ENCODE data around the gene FAM204A.

The FAM204A gene

DNA sequence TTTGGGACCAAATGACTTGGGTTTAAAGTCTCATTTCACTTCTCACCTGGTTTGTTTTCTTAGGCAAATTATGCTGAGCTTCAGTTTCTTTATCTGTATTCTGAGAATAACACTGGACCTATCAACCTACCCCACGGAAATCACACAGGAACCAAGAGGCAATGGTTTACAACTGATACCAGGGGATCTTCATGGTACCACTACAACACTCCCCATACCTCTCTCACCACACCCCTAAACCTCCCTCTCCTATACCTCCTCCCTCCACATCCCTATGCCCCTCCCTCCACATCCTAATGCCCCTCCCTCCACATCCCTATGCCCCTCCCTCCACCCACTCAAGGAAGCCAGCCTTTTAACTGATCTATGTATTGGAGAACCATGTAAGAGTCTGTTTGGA lies 9.9 kb downstream of the FAM204A start:
- DNase-seq (ENCODE audit: low read depth in 2 of 2), result no peak

DNA sequence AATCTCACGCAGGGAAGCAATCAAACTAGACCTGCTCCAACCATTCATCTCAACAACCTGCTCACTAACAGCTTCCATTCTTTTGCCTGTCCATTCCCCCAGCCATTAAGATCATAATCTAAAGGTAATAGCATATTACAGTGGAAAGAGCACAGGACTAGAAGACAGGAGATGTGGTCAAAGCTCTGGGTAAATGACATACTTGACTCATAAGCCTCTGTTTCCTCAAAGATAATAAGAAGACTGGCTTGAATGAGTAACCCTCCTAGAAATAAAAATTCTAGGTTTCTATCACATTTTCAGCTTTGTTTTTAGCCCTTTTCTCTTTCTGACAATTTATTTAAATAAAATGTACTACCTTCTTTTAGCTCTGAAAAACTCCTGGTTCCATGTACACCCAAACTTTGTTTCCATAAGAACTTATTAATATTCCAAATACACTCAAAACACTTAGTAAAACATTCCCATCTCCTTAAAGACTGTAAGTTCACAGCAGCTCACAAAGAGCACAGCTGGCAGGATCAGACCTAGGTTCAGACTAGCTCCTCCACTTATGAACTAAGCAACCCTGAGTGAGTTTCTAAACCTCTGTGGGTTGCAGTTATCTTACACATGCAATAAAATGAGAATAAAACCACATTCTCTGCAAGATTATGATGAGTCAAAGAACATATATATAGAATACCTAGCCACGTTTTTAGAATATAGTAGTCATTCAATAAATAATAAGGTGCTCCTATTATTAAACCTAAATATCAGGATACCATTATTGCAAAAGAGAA lies 11.6 kb downstream of the FAM204A start:
- no peak for DNase-seq (ENCODE audit: low read depth in 2 of 2)

DNA sequence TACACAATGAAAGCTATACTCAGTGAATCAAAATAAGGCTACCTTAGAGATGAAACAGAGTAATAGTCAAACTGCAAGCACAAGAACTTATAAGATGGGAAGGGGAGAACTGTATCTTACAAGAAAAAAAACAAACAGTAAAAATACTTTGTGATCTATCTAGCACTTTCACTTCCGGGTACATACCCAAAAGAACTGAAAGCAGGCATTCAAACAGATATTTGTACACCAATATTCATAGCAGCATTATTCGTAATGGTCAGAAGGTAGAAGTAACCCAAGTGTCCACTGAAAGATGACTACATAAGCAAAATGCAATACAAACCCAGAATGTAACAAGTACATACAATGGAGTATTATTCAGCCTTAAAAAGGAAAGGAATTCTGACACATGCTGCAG lies 18.0 kb downstream of the FAM204A start:
- no peak for DNase-seq (ENCODE audit: low read depth in 2 of 2)

DNA sequence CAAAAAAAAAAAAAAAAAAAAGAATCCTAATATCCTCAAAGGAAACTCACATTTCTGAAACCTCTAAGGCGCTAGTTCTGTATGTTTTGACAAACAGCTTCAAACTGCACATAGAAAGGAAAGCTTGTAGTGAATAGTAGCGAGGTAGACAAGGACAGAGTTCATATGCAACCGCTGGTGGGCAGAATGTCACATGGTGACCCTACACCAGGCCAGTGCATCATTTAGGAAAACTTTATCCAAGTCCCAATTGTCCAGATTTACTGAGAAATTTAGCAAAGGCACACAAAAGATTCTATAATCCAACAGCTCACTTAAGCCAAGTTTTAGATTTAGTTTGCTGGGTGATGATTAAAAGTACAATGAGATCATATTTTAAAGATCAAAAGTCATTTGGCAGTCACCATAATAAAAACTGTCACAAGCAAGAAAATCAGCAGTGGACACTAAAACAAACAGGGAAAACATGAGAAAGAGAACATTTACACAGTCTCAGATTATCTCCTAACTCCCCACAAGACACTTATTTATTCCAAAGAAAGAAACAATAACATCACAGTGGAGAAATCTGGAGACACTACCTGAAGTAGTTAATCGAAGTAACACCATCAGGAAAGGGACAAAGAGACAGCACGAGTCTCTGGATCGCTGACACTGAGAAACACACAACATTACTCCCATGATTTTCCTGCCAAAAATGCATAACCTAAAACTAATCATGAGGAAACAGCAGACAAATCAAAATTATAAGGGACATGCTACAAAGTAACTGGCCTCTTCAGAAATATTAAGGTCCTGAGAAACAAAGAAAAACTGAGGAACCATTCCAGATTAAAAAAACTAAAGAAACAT lies 20.2 kb downstream of the FAM204A start:
- no peak for DNase-seq (ENCODE audit: low read depth in 2 of 2)

DNA sequence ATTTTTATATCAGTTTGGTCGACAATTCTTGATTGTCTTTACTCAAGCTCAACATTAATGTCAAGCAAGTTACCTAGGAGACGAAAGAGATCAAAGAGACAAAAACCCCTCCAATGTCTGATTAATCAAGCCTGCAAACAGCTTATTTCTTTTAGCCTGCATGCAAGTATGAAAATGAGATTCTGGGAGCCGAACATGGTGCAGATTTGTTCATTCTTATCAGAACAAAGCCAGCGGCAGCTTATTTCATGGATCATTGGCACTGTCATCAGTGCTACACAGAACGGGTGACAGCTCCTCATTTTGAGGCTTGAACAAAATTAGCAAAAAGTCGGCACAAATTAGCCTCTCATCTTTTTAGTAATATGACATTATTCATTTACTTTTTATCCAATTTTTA lies 26.5 kb downstream of the FAM204A start:
- no peak for DNase-seq (ENCODE audit: low read depth in 2 of 2)

DNA sequence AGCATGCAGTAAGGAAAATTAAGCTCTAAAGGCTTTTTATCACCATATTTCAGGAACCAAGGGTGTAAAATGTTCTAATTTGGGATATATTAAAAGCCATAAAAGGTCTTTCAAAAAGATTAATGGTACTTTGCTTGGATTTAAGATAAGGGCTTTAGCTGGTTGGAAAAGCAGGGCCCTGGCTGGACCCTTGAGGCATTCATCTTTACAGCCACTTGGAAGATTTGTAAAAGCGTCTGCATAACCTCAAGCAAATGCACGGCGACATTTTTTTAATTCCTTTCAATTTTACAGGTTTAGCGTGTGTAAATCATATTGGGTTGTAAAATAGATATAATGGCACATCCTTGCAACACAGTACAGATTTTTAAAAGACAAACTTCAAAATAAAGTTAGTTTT lies 27.2 kb downstream of the FAM204A start:
- DNase-seq (ENCODE audit: low read depth in 2 of 2), result no peak

DNA sequence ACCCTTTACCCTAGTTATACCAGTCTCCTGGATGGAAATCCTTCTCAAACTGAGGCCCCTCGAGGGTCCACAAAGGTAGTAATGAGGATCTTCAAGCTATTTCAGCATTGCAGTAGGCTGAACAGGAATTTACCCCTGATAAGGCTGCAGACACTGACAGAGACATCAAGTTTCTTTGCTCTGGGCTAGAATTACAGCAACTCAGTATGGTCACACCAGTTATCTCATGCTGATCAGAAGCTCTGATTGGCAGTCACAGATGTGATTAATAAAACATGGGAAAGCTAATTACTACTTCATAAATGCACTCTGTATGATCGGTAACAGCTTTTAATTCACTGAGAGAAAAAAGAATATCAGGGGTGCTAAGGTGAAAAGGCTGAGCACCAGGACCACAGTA lies 30.6 kb downstream of the FAM204A start:
- DNase-seq (ENCODE audit: low read depth in 2 of 2), result no peak

DNA sequence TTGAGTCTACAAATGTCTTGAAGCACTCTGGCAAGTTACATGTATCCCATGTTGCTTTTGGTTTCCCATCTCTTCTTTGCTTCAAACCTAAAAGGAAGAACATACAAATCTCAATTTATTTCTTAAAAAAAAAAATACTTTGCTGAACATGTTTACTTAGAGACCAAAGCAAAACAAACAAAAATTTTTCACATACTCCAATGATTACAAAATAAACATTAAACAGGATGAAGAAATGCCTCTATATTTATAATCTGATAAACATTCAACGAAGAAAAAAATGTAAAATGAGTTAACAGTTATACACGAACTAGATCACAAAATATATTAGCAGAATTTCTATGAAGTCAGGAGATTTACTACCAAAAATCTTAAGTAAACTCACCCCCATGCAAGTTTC lies 31.3 kb downstream of the FAM204A start:
- DNase-seq (ENCODE audit: low read depth in 2 of 2), result no peak

DNA sequence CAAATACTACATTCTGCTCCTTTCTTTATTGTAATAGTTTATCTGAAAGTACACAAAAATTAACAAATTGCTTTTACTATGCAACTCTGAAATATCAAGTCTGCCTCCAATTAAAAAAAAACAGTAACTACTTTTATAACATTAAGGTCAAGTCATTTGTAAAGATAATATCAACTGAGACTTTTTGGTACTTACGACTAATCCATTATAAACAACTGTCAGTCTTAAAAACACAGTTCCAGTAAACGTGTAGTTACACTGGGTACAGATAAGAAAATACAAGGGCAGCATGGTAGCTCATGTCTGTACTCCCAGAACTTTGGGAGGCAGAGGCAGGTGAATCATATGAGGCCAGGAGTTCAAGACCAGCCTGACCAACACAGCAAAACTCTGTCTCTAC lies 32.2 kb downstream of the FAM204A start:
- DNase-seq (ENCODE audit: low read depth in 2 of 2), result no peak

DNA sequence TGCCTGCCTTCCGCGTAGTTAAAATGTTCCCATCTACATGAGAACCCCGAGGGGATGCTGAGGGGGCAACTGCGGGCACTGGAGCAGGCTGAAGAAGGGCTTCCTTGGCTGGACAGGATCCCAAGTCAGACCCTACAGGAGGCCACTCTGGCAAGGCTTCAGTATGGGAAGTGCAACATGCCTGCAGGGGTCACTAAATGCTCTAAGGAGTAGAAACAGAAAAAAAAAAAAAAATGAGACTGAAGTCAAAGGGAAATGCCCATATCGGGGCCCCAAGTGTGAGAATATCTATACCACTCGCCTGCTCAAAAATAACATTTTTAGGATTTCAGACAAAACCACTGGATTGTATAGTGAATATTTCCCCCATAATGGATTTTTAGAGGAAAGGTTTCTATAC lies 33.5 kb downstream of the FAM204A start:
- DNase-seq (ENCODE audit: low read depth in 2 of 2), result no peak

DNA sequence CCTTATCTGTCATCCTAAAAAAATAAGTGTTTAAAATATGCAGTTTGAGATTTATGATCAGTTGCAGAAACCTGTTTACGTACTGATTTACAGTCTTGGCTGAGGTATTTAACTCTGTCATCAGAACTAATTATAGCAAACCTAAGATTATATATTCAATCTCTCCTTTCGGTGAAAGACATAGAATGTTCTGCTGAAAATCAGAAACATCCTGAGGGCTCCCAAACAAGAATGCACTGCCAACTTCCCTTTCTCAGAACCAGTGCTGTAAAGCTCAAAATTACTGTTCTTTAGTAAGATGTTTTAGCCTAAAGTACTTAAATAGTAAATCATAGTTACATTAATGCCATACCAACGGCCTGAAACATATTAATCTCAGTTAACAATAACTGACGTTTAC lies 34.3 kb downstream of the FAM204A start:
- no peak for DNase-seq (ENCODE audit: low read depth in 2 of 2)

DNA sequence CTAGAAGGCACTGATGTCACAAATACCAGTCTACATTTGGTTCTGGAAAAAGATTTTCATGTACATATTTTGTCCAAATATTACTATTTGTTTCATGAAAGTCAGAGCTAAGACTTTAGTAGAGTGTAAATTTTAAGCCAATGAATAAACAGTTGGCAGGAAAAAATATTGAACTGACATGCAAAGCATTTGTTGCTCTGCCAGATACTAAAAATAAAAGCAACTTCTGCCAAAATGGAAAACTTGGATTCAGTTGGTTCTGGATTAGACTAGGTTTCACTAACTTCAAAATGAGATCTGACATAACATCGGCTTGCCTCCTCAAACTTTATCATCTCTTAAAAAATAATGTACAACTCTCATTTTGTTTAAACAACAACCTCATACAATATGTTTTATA lies 34.9 kb downstream of the FAM204A start:
- no peak for DNase-seq (ENCODE audit: low read depth in 2 of 2)

DNA sequence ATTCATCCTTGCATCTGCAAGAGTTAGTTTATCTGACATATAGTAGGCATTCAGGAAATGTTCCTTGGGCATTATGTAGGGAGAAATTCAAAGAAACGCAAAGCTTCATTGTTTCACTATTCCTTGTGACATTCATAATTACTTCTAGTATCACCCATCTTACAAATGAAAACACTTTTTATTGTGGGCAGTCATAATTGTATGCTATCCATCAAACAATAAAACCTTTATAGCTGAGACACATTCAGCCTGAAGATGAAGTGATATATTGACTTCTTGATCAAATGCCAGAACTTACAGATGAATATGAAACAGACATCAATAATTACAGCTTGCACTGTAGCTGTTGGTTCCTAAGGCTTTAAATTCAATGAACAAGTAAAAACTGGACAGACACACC lies 36.4 kb downstream of the FAM204A start:
- no peak for DNase-seq (ENCODE audit: low read depth in 2 of 2)

DNA sequence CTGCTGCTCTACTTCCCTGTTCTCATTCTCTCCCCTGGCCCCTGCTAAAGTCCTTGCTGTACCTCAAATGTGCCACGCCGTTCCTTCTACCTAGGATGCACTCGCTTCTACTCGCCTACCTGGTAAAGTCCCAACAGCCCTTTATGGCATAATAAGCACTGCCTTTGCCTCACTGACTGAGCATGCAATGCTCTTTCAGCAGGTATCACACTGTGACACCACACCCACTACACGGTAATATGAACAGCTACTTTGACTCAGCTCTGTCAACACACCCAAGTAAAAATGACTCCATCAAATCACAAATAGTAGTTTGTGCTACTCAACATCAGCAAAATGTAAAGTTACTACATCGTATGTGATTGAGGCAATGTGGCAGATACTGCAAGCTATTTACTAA lies 37.6 kb downstream of the FAM204A start:
- DNase-seq (ENCODE audit: low read depth in 2 of 2), result no peak

DNA sequence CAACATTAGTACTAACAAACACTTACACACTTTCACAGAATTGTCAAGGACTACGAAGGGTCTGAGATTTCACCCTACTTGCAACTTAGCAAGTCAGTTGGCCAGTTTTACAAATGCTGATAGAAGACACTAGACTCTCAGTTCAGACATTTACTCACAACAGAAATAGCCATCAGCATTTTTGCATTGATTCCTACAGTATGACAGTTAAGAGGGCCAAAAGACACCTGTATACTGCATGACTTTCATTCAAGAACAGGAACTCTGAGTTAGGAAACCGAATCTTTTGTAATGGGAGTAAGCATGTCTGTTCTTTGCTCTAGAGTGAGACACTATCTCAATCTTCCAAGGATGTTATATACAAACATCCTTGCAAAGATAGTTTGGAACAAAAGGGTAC lies 40.9 kb downstream of the FAM204A start:
- DNase-seq (ENCODE audit: low read depth in 2 of 2), result no peak

DNA sequence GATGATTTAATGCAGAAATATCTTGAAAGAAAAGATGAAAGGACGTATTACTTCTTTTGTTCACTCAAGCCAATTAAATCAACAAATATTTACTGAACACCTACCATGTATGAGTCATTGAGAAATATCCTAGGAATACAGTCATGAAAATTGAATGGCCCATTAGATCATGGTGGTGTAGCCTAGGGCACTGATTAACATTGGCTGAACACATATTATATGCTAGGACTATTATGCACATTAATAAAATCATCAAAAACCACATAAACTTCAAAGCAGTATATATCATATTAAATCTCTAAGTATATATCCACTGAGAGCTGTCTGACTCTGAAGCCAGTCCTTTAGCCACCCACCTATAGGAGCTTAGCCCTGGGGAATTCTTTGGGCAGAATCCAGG lies 41.8 kb downstream of the FAM204A start:
- DNase-seq (ENCODE audit: low read depth in 2 of 2), result no peak

DNA sequence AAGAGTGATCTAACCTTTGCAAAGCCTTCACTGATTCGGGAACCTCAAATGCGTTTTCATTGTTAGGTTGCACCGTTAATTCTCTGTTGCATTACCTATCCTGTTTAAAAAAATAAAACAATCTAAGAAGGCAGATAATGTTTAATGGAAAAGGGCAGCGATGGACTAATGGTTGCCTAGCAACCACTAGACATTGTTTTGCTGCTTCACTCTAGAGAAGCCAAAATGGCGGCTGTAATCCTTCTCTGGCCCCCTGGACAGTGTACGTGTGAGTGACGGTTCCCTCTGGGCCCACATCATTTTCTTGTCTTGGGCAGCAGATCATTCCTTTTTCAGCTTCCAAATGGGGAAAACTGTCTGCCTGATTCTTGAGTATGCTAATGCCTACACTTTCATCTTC lies 43.3 kb downstream of the FAM204A start:
- no peak for DNase-seq (ENCODE audit: low read depth in 2 of 2)

DNA sequence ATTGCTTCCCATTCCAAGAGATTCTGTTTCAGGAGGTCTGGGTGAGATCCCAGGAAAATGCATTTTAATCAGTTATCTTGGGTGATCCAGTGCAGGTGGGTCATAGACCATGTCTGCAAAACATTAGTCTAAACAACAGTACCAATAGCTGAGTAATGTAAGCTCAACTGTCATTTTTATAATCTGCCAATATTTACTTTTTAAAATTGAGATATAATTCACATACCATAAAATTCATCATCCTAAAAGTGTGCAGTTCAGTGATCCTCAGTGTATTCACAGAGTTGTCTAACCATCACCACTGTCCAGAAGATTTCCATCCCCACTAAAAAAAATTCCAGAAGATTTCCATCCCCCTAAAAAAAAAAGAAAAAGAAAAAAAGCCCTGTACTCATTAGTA lies 51.0 kb downstream of the FAM204A start:
- DNase-seq (ENCODE audit: low read depth in 2 of 2), result no peak

DNA sequence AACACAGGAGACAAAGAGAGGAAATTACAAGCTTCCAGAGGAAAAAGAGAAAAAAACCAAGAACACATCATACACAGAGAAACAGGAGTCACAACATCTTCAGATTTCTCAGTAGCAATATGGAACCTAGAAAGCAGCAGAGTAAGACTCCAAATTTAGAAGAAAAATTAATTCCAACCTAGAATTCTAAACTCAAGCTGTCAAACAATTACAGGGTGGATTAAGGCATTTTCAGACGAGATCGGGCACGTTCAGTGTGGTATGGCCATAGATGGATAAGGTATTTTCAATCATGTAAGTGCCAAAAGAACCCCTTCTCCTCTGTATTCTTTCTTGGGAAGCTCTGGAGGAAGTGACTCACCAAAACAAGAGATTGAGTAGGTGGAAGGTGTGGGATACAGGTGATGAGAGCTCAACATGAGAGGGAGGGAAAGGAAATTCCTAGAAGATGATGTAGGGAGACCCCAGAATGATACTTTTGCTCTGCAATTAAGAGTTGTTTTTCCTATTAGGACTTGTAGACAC lies 51.6 kb downstream of the FAM204A start:
- no peak for DNase-seq (ENCODE audit: low read depth in 2 of 2)

DNA sequence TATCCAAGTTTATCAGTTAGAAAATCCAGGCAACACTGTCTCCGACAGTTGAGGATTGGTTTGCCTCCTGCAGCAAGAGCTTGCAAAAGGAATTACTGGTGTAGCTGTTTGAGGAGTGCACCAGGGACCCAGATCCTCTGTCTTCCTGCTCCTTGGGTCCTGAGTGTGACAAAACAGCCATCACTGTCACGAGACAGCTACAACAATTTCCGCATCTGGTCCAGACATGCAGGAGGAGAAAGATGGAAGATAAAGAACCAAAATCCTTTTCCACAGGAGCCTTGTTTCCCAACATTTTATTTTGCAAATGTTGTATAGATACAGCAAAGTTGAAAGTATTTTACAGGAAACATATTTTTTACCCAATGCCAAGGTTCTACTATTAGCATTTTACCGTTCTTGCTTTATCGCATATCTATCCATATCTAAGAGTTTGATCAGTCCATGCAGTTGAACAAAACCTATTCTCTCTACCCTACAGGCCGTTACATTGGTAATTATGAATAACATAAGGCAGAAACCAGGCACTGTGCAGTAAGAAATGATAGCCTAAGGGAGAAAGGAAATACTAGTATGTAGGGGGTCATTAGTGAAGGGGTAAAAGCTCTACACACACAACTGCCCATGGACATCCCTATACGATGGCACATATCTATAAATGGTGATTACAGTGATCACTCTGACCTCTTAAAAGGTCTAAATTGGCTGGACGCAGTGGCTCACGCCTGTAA lies 54.9 kb downstream of the FAM204A start:
- no peak for DNase-seq (ENCODE audit: low read depth in 2 of 2)

DNA sequence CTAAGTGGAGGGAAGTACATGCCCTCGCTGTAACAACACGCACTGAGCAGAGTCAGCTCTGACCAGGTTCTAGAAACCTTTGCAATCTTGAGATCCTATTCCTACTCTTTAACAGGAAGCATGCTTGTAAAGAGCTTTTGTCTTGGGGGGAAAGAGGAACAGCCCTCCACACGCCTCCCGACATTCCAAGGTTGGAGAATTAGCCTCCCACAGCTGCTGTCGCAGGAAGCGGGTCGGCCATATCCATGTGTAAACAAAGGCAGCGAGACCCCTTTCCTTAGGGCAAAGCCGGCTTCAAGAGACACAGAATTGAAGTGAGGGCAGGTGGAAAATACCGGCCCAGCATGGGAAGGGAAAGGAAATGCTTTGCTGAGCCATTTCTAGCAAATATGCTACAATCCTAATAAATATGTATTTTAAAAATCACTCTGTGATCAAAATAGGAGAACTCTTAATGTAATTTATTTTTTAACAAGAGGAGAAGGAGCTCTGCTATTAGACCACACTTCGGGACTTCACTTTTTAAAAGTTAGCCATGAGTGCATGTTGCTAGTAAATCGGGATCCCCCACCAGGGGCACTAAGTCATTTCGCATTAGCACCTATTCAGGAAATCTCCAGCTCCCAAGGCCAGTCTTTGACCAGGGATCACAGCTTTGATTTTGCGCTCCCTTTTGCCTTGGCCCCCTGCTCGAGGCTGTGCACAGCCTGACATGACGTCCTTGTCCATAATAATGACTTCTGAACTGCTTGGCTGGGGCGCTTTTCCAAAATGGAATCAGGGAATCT lies 55.9 kb downstream of the FAM204A start:
- no peak for DNase-seq (ENCODE audit: low read depth in 2 of 2)

DNA sequence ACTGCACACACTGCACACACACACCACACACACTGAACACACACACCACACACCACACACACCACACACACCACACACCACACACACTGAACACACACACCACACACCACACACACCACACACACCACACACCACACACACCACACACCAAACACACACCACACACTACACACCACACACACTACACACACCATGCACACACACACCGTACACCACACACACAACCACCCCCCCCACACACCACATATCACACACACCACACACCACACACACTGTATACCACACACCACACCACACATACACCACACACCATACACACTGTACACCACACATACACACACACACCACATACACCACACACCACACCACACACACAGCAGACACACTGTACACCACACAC lies 59.5 kb downstream of the FAM204A start:
- no peak for DNase-seq (ENCODE audit: low read depth in 2 of 2)
